Fibroblast of lung (primary cell): ENCODE measurements around the gene RAB1B. TPM values are rescaled to one million over a fixed set of nuclear protein-coding genes. Genes with fewer than 3 reads are reported as not detected.
A peak's percentile ranks its signal among the peaks of the same experiment; 100 is the strongest.

Experiments used
- DNase-seq, 2 donors: peaks; one replicate each; pipeline versions ENCODE4 v3.0.0 to v3.0.0-alpha.2; 2010; ENCODE audit warnings: low read depth in 2 of 2
- H2AFZ ChIP-seq: 2 replicates; pipeline ENCODE4 v1.5.1; 2012; ENCODE audit warnings: low read length, control low read depth, inconsistent platforms
- H3K27ac ChIP-seq: 2 replicates; pipeline ENCODE4 v1.5.1; 2011; ENCODE audit warnings: low read length, control low read depth; ENCODE audit not compliant: insufficient read depth
- H3K27me3 ChIP-seq: 2 replicates; pipeline ENCODE4 v1.5.1; 2011; ENCODE audit warnings: mild to moderate bottlenecking, low read length; ENCODE audit not compliant: control insufficient read depth, insufficient read depth
- H3K36me3 ChIP-seq: 2 replicates; pipeline ENCODE4 v1.5.1; 2011; ENCODE audit warnings: low read length; ENCODE audit not compliant: control insufficient read depth, insufficient read depth
- H3K4me1 ChIP-seq: 2 replicates; pipeline ENCODE4 v1.5.1; 2011; ENCODE audit warnings: low read length; ENCODE audit not compliant: control insufficient read depth, insufficient read depth; ENCODE audit errors: extremely low read depth
- H3K4me2 ChIP-seq: 2 replicates; pipeline ENCODE4 v1.5.1; 2011; ENCODE audit warnings: low read length, control low read depth; ENCODE audit not compliant: insufficient read depth; ENCODE audit errors: extremely low read depth
- H3K4me3 ChIP-seq, 4 experiments: fragments of 200-600 bp in 1 of 4; sonication (generic) in 1 of 4; replicated peaks in 1 of 4; 2 replicates each; pipeline ENCODE4 v1.5.1; 2011 to 2016; ENCODE audit warnings: low read length in 4 of 4, low read depth in 3 of 4, mild to moderate bottlenecking in 3 of 4, control low read depth in 2 of 4, inconsistent platforms in 1 of 4, mixed read lengths in 1 of 4; ENCODE audit not compliant: insufficient read depth in 1 of 4; ENCODE audit errors: control extremely low read depth in 1 of 4
- H3K79me2 ChIP-seq: 2 replicates; pipeline ENCODE4 v1.5.1; 2012; ENCODE audit warnings: mild to moderate bottlenecking, low read length, inconsistent platforms; ENCODE audit not compliant: control insufficient read depth, insufficient read depth
- H3K9ac ChIP-seq: 2 replicates; pipeline ENCODE4 v1.5.1; 2011; ENCODE audit warnings: mild to moderate bottlenecking, low read length, control low read depth; ENCODE audit not compliant: insufficient read depth
- H3K9me3 ChIP-seq: 2 replicates; pipeline ENCODE4 v1.5.1; 2012; ENCODE audit warnings: low read depth, low read length; ENCODE audit not compliant: control insufficient read depth, insufficient read depth
- H4K20me1 ChIP-seq: 2 replicates; pipeline ENCODE4 v1.5.1; 2011; ENCODE audit warnings: low read length; ENCODE audit not compliant: control insufficient read depth, insufficient read depth; ENCODE audit errors: extremely low read depth
- EZH2 ChIP-seq: IDR thresholded peaks from 2 replicates; pipeline ENCODE4 v1.5.1; 2012; ENCODE audit warnings: low read length, control low read depth, mild to moderate bottlenecking; ENCODE audit errors: missing control alignments
- polyA plus RNA-seq, 2 donors: library from polyadenylated mRNA; depleted of rRNA in 1 of 2; stranded (reverse) in 1 of 2; unstranded in 1 of 2; fragments of >200 nt; gene quantifications; 2 replicates each; pipeline ENCODE4 v1.2.1, GENCODE V29; 2011 to 2012; ENCODE audit warnings: missing spikeins in 1 of 2
- total RNA-seq: library from RNA; depleted of rRNA; stranded (reverse); fragments of >200 nt; gene quantifications from 2 replicates; pipeline ENCODE4 v1.2.1, GENCODE V29; 2014
- TF ChIP-seq, protein P1 (sequence below), 2 donors: IDR thresholded peaks in 1 of 2; conservative IDR thresholded peaks in 1 of 2; 1 replicate in 1 of 2; 2 replicates in 1 of 2; pipeline ENCODE4 v1.5.1; 2011 to 2012; ENCODE audit warnings: low read length in 2 of 2, control low read depth in 1 of 2, inconsistent platforms in 1 of 2, low read depth in 1 of 2, mild to moderate bottlenecking in 1 of 2

RAB1B gene
- total and polyA plus RNA-seq, 2 donors (not counting 1 experiment from before 2014, with no cell fraction given) = 63.6 to 140 TPM

DNA sequence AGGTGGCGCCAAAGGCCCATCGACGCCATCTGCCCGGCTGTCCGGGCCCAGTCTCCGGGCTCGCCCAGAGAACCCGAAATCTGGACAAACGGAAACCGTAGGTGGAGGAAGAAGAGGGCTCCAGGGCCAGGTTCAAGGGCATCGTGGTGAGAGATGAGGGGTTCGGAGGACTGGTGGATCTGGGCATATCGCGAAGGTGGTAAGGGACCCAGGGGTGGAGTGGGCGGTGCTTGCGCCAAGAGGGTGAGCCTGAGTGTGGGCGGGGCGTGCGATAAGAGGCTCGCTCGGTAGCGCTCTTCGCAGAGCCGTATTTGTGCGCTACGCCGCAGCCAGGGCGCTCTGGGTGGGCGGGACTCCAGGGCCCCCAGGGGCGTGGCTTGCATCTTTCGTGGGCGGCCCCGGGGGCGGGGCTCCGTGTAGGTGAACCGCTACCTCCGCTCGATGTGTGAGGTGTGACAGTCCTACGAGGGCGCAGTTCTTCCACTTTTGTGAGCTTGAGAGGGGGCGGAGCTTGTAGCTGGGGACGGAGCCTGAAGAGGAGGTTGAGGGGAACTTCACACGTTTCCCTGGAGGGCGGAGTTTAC, 43.6 kb downstream of the RAB1B start:
- Histone ChIP-seq H4K20me1 (no peaks in the 10 kb centered on the region), H3K9ac (peak overlapping the region; percentile 35), H3K36me3 (peaks cover 7% of the 10 kb centered on the region), H3K4me3 (peak overlapping the region; percentile 13 to 71 (median 42)), H3K4me2 (peak overlapping the region; percentile 49), H2AFZ (peak overlapping the region; percentile 56), H3K4me1 (no peaks in the 10 kb centered on the region), H3K9me3 (no peaks in the 10 kb centered on the region), H3K27ac (peak overlapping the region; percentile 84), H3K79me2 (peaks cover 33% of the 10 kb centered on the region), H3K27me3 (no peaks in the 10 kb centered on the region)
- DNase-seq = peak; percentile 92 to 94
- TF ChIP-seq EZH2 = no peak
- TF ChIP-seq, protein P1, sequence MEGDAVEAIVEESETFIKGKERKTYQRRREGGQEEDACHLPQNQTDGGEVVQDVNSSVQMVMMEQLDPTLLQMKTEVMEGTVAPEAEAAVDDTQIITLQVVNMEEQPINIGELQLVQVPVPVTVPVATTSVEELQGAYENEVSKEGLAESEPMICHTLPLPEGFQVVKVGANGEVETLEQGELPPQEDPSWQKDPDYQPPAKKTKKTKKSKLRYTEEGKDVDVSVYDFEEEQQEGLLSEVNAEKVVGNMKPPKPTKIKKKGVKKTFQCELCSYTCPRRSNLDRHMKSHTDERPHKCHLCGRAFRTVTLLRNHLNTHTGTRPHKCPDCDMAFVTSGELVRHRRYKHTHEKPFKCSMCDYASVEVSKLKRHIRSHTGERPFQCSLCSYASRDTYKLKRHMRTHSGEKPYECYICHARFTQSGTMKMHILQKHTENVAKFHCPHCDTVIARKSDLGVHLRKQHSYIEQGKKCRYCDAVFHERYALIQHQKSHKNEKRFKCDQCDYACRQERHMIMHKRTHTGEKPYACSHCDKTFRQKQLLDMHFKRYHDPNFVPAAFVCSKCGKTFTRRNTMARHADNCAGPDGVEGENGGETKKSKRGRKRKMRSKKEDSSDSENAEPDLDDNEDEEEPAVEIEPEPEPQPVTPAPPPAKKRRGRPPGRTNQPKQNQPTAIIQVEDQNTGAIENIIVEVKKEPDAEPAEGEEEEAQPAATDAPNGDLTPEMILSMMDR (conservative IDR thresholded peaks at IDR 0.05 in 1 of 2, IDR thresholded peaks at IDR 0.05 in 1 of 2; ENCODE audit: low read depth in 1 of 2, low read length in 2 of 2) = peak; percentile 79 to 86

DNA sequence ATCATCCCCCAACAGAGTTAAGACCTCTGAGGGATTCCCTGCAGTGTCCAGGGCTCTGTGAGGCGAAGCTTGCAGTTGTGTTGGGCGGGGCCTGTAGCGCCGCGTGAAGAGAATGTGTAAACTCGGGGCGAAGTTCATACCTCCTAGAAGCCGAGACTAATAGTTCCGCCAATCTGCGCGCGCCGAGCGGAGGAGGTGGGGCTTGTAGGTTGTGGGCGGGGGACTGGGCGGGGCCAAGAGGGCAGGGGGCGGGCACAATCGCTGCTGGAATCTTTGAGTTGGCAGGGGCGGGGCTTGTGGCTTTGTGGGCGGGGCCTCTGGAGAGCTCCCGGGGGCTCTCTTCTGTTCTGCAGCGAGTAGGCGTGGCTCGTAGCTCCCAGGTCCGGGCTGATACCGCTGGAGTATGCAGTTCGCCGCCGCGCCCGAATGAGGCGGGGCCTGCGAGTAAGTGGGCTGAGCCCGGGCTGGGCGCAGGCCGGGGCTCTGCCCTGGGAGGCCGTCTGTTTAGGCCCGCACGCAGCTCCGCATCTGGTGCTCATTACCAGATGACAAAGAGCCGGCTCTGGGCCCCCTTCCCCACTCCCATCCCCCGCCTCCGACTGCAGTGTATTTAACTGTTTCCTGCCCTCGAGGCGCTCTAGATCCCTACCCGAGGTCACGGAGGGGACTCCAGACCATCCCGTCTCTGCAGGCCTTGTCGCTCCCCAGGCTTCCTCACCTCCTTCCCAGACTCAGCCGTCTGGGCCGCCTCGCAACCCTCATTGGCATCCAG, 44.3 kb downstream of the RAB1B start:
- TF ChIP-seq, protein P1 (conservative IDR thresholded peaks at IDR 0.05 in 1 of 2, IDR thresholded peaks at IDR 0.05 in 1 of 2; ENCODE audit: low read depth in 1 of 2, low read length in 2 of 2) = no peak
- no peak for TF ChIP-seq EZH2
- peaks cover 6% of the 10 kb centered on the region for H3K4me1 ChIP-seq
- DNase-seq = peak; percentile 98 to 99
- peak overlapping the region; percentile 56 for H2AFZ ChIP-seq
- H3K27ac ChIP-seq = peak overlapping the region; percentile 97
- no peaks in the 10 kb centered on the region for H3K9me3 ChIP-seq
- H3K4me2 ChIP-seq = peak overlapping the region; percentile 99
- no peaks in the 10 kb centered on the region for H4K20me1 ChIP-seq
- peaks cover 33% of the 10 kb centered on the region for H3K79me2 ChIP-seq
- peak overlapping the region; percentile 85 for H3K9ac ChIP-seq
- no peaks in the 10 kb centered on the region for H3K27me3 ChIP-seq
- peaks cover 7% of the 10 kb centered on the region for H3K36me3 ChIP-seq
- H3K4me3 ChIP-seq = peak overlapping the region; percentile 66 to 90 (median 82)

GRCh38 chr11:66313321-66314185, 45.1 kb downstream of the RAB1B start:
- Histone ChIP-seq H3K9ac (peak overlapping the region; percentile 85), H3K4me1 (peaks cover 13% of the 10 kb centered on the region)

More at GRCh38 chr11:66313321-66314185, 45.1 kb downstream of the RAB1B start:
- no peaks in the 10 kb centered on the region for H4K20me1 ChIP-seq
- peaks cover 33% of the 10 kb centered on the region for H3K79me2 ChIP-seq
- peak overlapping the region; percentile 99 for H3K4me2 ChIP-seq
- H3K27ac ChIP-seq = peak overlapping the region; percentile 97
- no peak for TF ChIP-seq EZH2
- TF ChIP-seq, protein P1 (conservative IDR thresholded peaks at IDR 0.05 in 1 of 2, IDR thresholded peaks at IDR 0.05 in 1 of 2; ENCODE audit: low read depth in 1 of 2, low read length in 2 of 2) = peak; percentile 36 to 39
- peaks cover 7% of the 10 kb centered on the region for H3K36me3 ChIP-seq
- peak overlapping the region; percentile 66 to 90 (median 82) for H3K4me3 ChIP-seq
- peak; percentile 13 to 42 for DNase-seq
- H3K27me3 ChIP-seq = no peaks in the 10 kb centered on the region
- no peaks in the 10 kb centered on the region for H3K9me3 ChIP-seq
- no peak overlapping the region for H2AFZ ChIP-seq
